Stimulated activated CD4-positive, alpha-beta T cell treated with anti-CD3 and anti-CD28 coated beads, Interleukin-12 subunit alpha, Interleukin-12 subunit beta, amount 100 ng/mL, for 48 hours (primary cell): Measurements from ENCODE around the gene DNAJC11.

ENCODE experiments used
- DNase-seq, 3 donors: peaks; one replicate each; pipeline ENCODE4 v3.0.0-alpha.2; 2020; ENCODE audit warnings: low read depth in 2 of 3, low spot score in 1 of 3

DNAJC11 gene

GRCh38 chr1:6587261-6588005 is 114.2 kb downstream of the DNAJC11 start:
- DNase-seq = no peak

- no peak for DNase-seq
Measured at GRCh38 chr1:6586404-6586816, 115.2 kb downstream of the DNAJC11 start.

- DNase-seq = no peak
Measured at GRCh38 chr1:6585841-6586240, 115.8 kb downstream of the DNAJC11 start.

GRCh38 chr1:6585081-6585722 is 116.4 kb downstream of the DNAJC11 start:
- no peak for DNase-seq
